ENCODE data around the gene KCNH6.

KCNH6 gene

DNA sequence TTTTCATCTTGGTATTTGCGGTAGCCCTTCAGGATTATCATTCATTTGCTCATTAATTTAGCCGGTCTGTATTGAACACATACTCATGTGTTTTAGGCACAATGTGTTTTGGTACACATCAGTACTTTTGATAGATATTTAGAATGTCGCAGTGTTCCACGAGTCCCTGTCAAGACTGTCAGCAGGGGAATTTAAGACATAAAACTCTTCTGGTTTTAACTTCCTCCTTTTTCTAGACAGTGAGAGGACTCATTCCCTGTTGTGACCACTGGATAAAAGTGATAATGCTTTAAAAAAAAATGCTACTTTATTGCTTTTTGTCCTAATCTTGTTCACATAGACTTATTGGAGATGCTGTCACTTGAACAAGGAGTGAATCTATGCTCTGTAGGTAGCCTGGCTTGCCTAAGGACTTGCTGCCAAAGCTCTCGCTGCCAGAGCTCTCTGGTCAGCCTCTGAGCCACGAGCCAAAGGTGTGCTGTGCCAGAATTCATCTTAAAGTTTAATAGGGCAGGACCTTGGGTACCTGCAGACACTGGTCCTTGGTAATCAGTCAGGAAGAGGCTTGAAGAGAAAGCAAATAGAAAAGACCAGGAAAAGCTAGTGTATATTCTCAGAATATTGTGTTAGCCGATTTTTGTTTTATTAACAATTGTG, 32.5 kb downstream of the KCNH6 start:
- TF ChIP-seq SPI1 (IDR thresholded peaks at IDR 0.05; ENCODE audit: borderline replicate concordance, low read depth) (no peak), REST (IDR thresholded peaks at IDR 0.05; ENCODE audit: insufficient replicate concordance, low read depth) (no peak), GABPA (IDR thresholded peaks at IDR 0.05; ENCODE audit: low read depth) (no peak), POLR2AphosphoS5 (IDR thresholded peaks at IDR 0.05; ENCODE audit: low read depth) (no peak)
- TF ChIP-seq, protein P1, sequence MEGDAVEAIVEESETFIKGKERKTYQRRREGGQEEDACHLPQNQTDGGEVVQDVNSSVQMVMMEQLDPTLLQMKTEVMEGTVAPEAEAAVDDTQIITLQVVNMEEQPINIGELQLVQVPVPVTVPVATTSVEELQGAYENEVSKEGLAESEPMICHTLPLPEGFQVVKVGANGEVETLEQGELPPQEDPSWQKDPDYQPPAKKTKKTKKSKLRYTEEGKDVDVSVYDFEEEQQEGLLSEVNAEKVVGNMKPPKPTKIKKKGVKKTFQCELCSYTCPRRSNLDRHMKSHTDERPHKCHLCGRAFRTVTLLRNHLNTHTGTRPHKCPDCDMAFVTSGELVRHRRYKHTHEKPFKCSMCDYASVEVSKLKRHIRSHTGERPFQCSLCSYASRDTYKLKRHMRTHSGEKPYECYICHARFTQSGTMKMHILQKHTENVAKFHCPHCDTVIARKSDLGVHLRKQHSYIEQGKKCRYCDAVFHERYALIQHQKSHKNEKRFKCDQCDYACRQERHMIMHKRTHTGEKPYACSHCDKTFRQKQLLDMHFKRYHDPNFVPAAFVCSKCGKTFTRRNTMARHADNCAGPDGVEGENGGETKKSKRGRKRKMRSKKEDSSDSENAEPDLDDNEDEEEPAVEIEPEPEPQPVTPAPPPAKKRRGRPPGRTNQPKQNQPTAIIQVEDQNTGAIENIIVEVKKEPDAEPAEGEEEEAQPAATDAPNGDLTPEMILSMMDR (IDR thresholded peaks at IDR 0.05; ENCODE audit: insufficient read depth, low read length), result no peak
- DNase-seq (ENCODE audit: low read depth in 1 of 2, low spot score in 1 of 2), result no peak
- H3K27me3 ChIP-seq (ENCODE audit: insufficient read depth, poor library complexity, severe bottlenecking), result no peaks in the 10 kb centered on the region
- no peak overlapping the region for H3K4me3 ChIP-seq (replicated peaks; ENCODE audit: insufficient read depth, low read length)
- H3K27ac ChIP-seq (replicated peaks), result no peak overlapping the region

GRCh38 chr17:63557416-63557815, 34.3 kb downstream of the KCNH6 start:
- DNase-seq (ENCODE audit: low read depth in 1 of 2, low spot score in 1 of 2), result no peak
- no peaks in the 10 kb centered on the region for H3K27me3 ChIP-seq (ENCODE audit: insufficient read depth, poor library complexity, severe bottlenecking)
- H3K4me3 ChIP-seq (replicated peaks; ENCODE audit: insufficient read depth, low read length), result no peak overlapping the region
- no peak overlapping the region for H3K27ac ChIP-seq (replicated peaks)
- TF ChIP-seq SPI1 (IDR thresholded peaks at IDR 0.05; ENCODE audit: borderline replicate concordance, low read depth), result no peak
- TF ChIP-seq, protein P1 (IDR thresholded peaks at IDR 0.05; ENCODE audit: insufficient read depth, low read length), result no peak
- no peak for TF ChIP-seq GABPA (IDR thresholded peaks at IDR 0.05; ENCODE audit: low read depth)
- TF ChIP-seq POLR2AphosphoS5 (IDR thresholded peaks at IDR 0.05; ENCODE audit: low read depth), result no peak
- TF ChIP-seq REST (IDR thresholded peaks at IDR 0.05; ENCODE audit: insufficient replicate concordance, low read depth), result no peak

DNA sequence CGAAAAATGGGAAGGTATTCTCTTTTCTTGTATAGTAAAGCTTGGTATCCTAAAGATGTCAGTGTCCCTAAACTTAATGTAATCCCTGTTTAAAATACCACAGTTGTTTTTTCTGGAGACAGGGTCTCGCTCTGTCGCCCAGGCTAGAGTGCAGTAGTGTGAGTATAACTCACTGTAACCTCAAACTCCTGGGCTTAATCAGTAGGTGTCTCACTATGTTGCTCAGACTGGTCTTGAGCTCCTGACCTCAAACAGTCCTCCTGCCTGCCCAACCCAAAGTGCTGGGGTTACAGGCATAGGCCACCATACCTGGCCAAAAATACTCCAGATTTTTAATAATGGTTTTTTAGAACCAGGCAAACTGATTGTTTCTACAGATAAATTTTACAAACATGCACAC, 35.3 kb downstream of the KCNH6 start:
- DNase-seq (ENCODE audit: low read depth in 1 of 2, low spot score in 1 of 2), result no peak
- H3K27ac ChIP-seq (replicated peaks), result no peak overlapping the region
- H3K27me3 ChIP-seq (ENCODE audit: insufficient read depth, poor library complexity, severe bottlenecking), result no peaks in the 10 kb centered on the region
- TF ChIP-seq GABPA (IDR thresholded peaks at IDR 0.05; ENCODE audit: low read depth), result no peak
- TF ChIP-seq SPI1 (IDR thresholded peaks at IDR 0.05; ENCODE audit: borderline replicate concordance, low read depth), result no peak
- TF ChIP-seq REST (IDR thresholded peaks at IDR 0.05; ENCODE audit: insufficient replicate concordance, low read depth), result no peak
- TF ChIP-seq, protein P1 (IDR thresholded peaks at IDR 0.05; ENCODE audit: insufficient read depth, low read length), result no peak
- no peak for TF ChIP-seq POLR2AphosphoS5 (IDR thresholded peaks at IDR 0.05; ENCODE audit: low read depth)
- no peak overlapping the region for H3K4me3 ChIP-seq (replicated peaks; ENCODE audit: insufficient read depth, low read length)

Measured in HL-60 (cell line).